H1 (cell line): ENCODE data around the gene PSMD6. TPM values are rescaled to one million over a fixed set of nuclear protein-coding genes. Genes with fewer than 3 reads are reported as not detected.

Experiments used
- CTCF ChIA-PET: fragments of 300-600 bp; sonication (Branson Sonifier 250); formaldehyde crosslinking; loops from one replicate; lab custom pipeline; 2021; ENCODE audit not compliant: partially characterized antibody; lab: Charles Lee
- POLR2A ChIA-PET: fragments of 300-600 bp; sonication (Branson Sonifier 250); formaldehyde crosslinking; loops from one replicate; lab custom pipeline; 2021; ENCODE audit warnings: inconsistent platforms; ENCODE audit not compliant: partially characterized antibody; lab: Charles Lee
- DNase-seq, 2 experiments: peaks; one replicate each; pipeline versions ENCODE4 v3.0.0 to v3.0.0-alpha.2; 2010 to 2022; ENCODE audit warnings: low spot score in 2 of 2, low read depth in 1 of 2, mixed read lengths in 1 of 2
- FAIRE-seq: peaks from 2 replicates; lab custom pipeline; 2011; peaks lifted over from hg19 to GRCh38; lab: Jason Lieb, UNC
- H2AFZ ChIP-seq: 2 replicates; pipeline ENCODE4 v1.8.1; 2012; ENCODE audit warnings: low read length, inconsistent platforms
- H2AK5ac ChIP-seq: 2 replicates; pipeline ENCODE4 v1.6.1; 2013; ENCODE audit warnings: low read depth, low read length
- H2BK120ac ChIP-seq: replicated peaks from 2 replicates; pipeline ENCODE3; 2013; ENCODE audit warnings: low read depth, low read length, inconsistent platforms
- H2BK12ac ChIP-seq: 2 replicates; pipeline ENCODE4 v1.6.1; 2013; ENCODE audit warnings: low read depth, low read length
- H2BK15ac ChIP-seq: 2 replicates; pipeline ENCODE4 v1.6.1; 2013; ENCODE audit warnings: low read length
- H2BK20ac ChIP-seq: 2 replicates; pipeline ENCODE4 v1.6.1; 2013; ENCODE audit warnings: low read length
- H2BK5ac ChIP-seq: 2 replicates; pipeline ENCODE4 v1.6.1; 2013; ENCODE audit warnings: low read depth, low read length
- H3K14ac ChIP-seq: 2 replicates; pipeline ENCODE4 v1.6.1; 2013; ENCODE audit warnings: inconsistent platforms; ENCODE audit not compliant: insufficient read length
- H3K18ac ChIP-seq: 2 replicates; pipeline ENCODE4 v1.6.1; 2013; ENCODE audit warnings: low read length; ENCODE audit errors: extremely low read depth
- H3K23ac ChIP-seq: 2 replicates; pipeline ENCODE4 v1.6.1; 2013; ENCODE audit warnings: inconsistent platforms; ENCODE audit not compliant: insufficient read length
- H3K23me2 ChIP-seq: 2 replicates; pipeline ENCODE4 v1.6.1; 2013; ENCODE audit warnings: low read depth, low read length
- H3K27ac ChIP-seq: 2 replicates; pipeline ENCODE4 v1.6.1; 2011; ENCODE audit warnings: low read depth, low read length, inconsistent platforms
- H3K27me3 ChIP-seq, 4 experiments: replicated peaks in 1 of 4; 1 replicate in 1 of 4; 2 replicates in 3 of 4; pipeline versions ENCODE4 v1.6.1 to v1.8.1; 2011 to 2013; ENCODE audit warnings: low read length in 3 of 4, mild to moderate bottlenecking in 3 of 4, inconsistent platforms in 2 of 4, mixed read lengths in 2 of 4, moderate library complexity in 1 of 4; ENCODE audit not compliant: control insufficient read depth in 3 of 4, insufficient read depth in 3 of 4; ENCODE audit errors: extremely low read depth in 1 of 4
- H3K36me3 ChIP-seq, 4 experiments: 2 replicates each; pipeline versions ENCODE4 v1.6.1 to v1.8.1; 2011 to 2013; ENCODE audit warnings: mild to moderate bottlenecking in 4 of 4, low read length in 3 of 4, moderate library complexity in 2 of 4, control low read depth in 1 of 4, inconsistent platforms in 1 of 4; ENCODE audit not compliant: insufficient read depth in 4 of 4, control insufficient read depth in 2 of 4
- H3K4ac ChIP-seq: replicated peaks from 2 replicates; pipeline ENCODE3; 2013; ENCODE audit warnings: low read length, low read depth, mixed read lengths, inconsistent platforms; ENCODE audit not compliant: insufficient read length
- H3K4me1 ChIP-seq, 4 experiments: replicated peaks in 1 of 4; 1 replicate in 1 of 4; 2 replicates in 3 of 4; pipeline versions ENCODE4 v1.6.1 to v1.8.1; 2011 to 2013; ENCODE audit warnings: low read length in 3 of 4, inconsistent platforms in 2 of 4, mixed read lengths in 1 of 4; ENCODE audit not compliant: insufficient read depth in 4 of 4, control insufficient read depth in 3 of 4
- H3K4me2 ChIP-seq, 2 experiments: 2 replicates each; pipeline versions ENCODE4 v1.6.1 to v1.8.1; 2011 to 2013; ENCODE audit warnings: low read depth in 2 of 2, low read length in 2 of 2, control low read depth in 1 of 2, inconsistent platforms in 1 of 2, mild to moderate bottlenecking in 1 of 2; ENCODE audit not compliant: insufficient read depth in 1 of 2
- H3K4me3 ChIP-seq, 4 experiments: fragments of 200-600, 300-600 bp in 1 of 4; sonication (generic), shearing (Covaris generic), sonication (Bioruptor Twin) in 1 of 4; 2 replicates each; pipeline versions ENCODE4 v1.5.1 to v1.8.1; 2011 to 2016; ENCODE audit warnings: low read length in 4 of 4, low read depth in 3 of 4, control low read depth in 2 of 4, inconsistent platforms in 2 of 4, mild to moderate bottlenecking in 2 of 4, mixed read lengths in 1 of 4, moderate library complexity in 1 of 4; ENCODE audit not compliant: insufficient read depth in 2 of 4; ENCODE audit errors: extremely low read depth in 1 of 4
- H3K56ac ChIP-seq: replicated peaks from 2 replicates; pipeline ENCODE3; 2013; ENCODE audit warnings: low read depth, mild to moderate bottlenecking, mixed read lengths, low read length, inconsistent platforms; ENCODE audit not compliant: insufficient read length
- H3K79me1 ChIP-seq: 2 replicates; pipeline ENCODE4 v1.6.1; 2013; ENCODE audit warnings: low read depth, low read length, control low read depth
- H3K79me2 ChIP-seq, 2 experiments: 2 replicates each; pipeline versions ENCODE4 v1.6.1 to v1.8.1; 2012 to 2013; ENCODE audit warnings: low read length in 2 of 2, mild to moderate bottlenecking in 2 of 2, inconsistent platforms in 1 of 2; ENCODE audit not compliant: insufficient read depth in 2 of 2, control insufficient read depth in 1 of 2
- H3K9ac ChIP-seq, 4 experiments: replicated peaks in 1 of 4; 1 replicate in 1 of 4; 2 replicates in 3 of 4; pipeline versions ENCODE4 v1.6.1 to v1.8.1; 2011 to 2013; ENCODE audit warnings: low read depth in 3 of 4, low read length in 3 of 4, control low read depth in 2 of 4, mild to moderate bottlenecking in 2 of 4, moderate library complexity in 2 of 4, inconsistent platforms in 1 of 4; ENCODE audit errors: extremely low read depth in 1 of 4
- H3K9me3 ChIP-seq, 2 experiments: 2 replicates each; pipeline versions ENCODE4 v1.6.1 to v1.8.1; 2012 to 2013; ENCODE audit warnings: mild to moderate bottlenecking in 2 of 2, moderate library complexity in 2 of 2, control low read depth in 1 of 2, inconsistent platforms in 1 of 2, low read depth in 1 of 2, low read length in 1 of 2, mixed read lengths in 1 of 2; ENCODE audit not compliant: insufficient read depth in 2 of 2
- H4K20me1 ChIP-seq, 2 experiments: replicated peaks in 1 of 2; 2 replicates each; pipeline versions ENCODE3 to v1.8.1; 2011 to 2013; ENCODE audit warnings: inconsistent platforms in 2 of 2, low read length in 2 of 2, mild to moderate bottlenecking in 1 of 2; ENCODE audit not compliant: insufficient read depth in 2 of 2, control insufficient read depth in 1 of 2
- H4K5ac ChIP-seq: 2 replicates; pipeline ENCODE4 v1.6.1; 2013; ENCODE audit warnings: low read length, low read depth, mixed read lengths, inconsistent platforms; ENCODE audit not compliant: insufficient read length
- H4K8ac ChIP-seq: 2 replicates; pipeline ENCODE4 v1.8.0; 2013; ENCODE audit warnings: mild to moderate bottlenecking, moderate library complexity, low read length, inconsistent platforms; ENCODE audit not compliant: insufficient read depth; ENCODE audit errors: extremely low read depth
- H4K91ac ChIP-seq: replicated peaks from 2 replicates; pipeline ENCODE3; 2013; ENCODE audit warnings: low read length, mixed read lengths, inconsistent platforms; ENCODE audit not compliant: insufficient read length
- CTBP2 ChIP-seq: IDR thresholded peaks from 2 replicates; pipeline ENCODE4 v1.7.0; 2011; ENCODE audit warnings: borderline replicate concordance, mild to moderate bottlenecking, moderate library complexity, mixed read lengths, low read length; ENCODE audit not compliant: insufficient read depth, insufficient read length
- HDAC2 ChIP-seq, 2 experiments: fragments of 300-600 bp in 1 of 2; sonication (generic) in 1 of 2; IDR thresholded peaks; 2 replicates each; pipeline ENCODE4 v1.6.1; 2011 to 2012; ENCODE audit warnings: low read depth in 2 of 2, low read length in 2 of 2, mild to moderate bottlenecking in 2 of 2, moderate library complexity in 2 of 2, borderline replicate concordance in 1 of 2, inconsistent platforms in 1 of 2
- KDM5A ChIP-seq: fragments of 200-600 bp; IDR thresholded peaks from 2 replicates; pipeline ENCODE4 v1.7.1; 2012; ENCODE audit warnings: mild to moderate bottlenecking, low read length, inconsistent platforms, mixed read lengths
- PHF8 ChIP-seq: fragments of 200-600 bp; sonication (generic); conservative IDR thresholded peaks from 2 replicates; pipeline ENCODE4 v1.7.1; 2012; ENCODE audit warnings: low read depth, mild to moderate bottlenecking, inconsistent platforms, low read length, moderate library complexity
- TAF1 ChIP-seq: IDR thresholded peaks from 2 replicates; pipeline ENCODE4 v1.6.1; 2011; ENCODE audit warnings: mild to moderate bottlenecking, low read depth, low read length
- ZNF274 ChIP-seq: IDR thresholded peaks from 2 replicates; pipeline ENCODE4 v1.7.0; 2012; ENCODE audit warnings: low read length, borderline replicate concordance; ENCODE audit errors: extremely low read depth
- WGBS, 2 experiments: shearing (Covaris generic) in 1 of 2; methylation state at CpG; one replicate each; pipeline versions ENCODE4 v1.1.6 to v1.1.7; 2013 to 2015; ENCODE audit warnings: low lambda C conversion rate in 2 of 2, mixed read lengths in 2 of 2, inconsistent platforms in 1 of 2, low coverage in 1 of 2, missing lambda C conversion rate in 1 of 2; ENCODE audit not compliant: insufficient replicate concordance in 2 of 2, insufficient coverage in 1 of 2, insufficient read length in 1 of 2; ENCODE audit errors: extremely low coverage in 1 of 2, missing lambda C conversion rate in 1 of 2; 5-methylcytosine and 5-hydroxymethylcytosine counted together
- polyA plus RNA-seq, 7 experiments: library from polyadenylated mRNA; depleted of rRNA in 3 of 7; stranded (reverse) in 5 of 7; unstranded in 2 of 7; fragments of >200 nt in 5 of 7; fragments of 200-250 nt in 2 of 7; gene quantifications; 1 replicate in 5 of 7; 2 replicates in 1 of 7; 4 replicates in 1 of 7; pipeline versions ENCODE4 v1.2.1 to v1.2.3, GENCODE V29; 2011 to 2013; ENCODE audit warnings: missing spikeins in 2 of 7, mixed read lengths in 2 of 7
- total RNA-seq: library from RNA; stranded (reverse); fragmentation: NEBNext Ultra II Directional; extraction: Animal tissue kit (Norgen Biotek cat#: 25700); gene quantifications from 2 replicates; pipeline ENCODE4 v1.2.1, GENCODE V29; 2021
- TF ChIP-seq, protein P1 (sequence below): IDR thresholded peaks from 2 replicates; pipeline ENCODE4 v1.6.1; 2012; ENCODE audit warnings: inconsistent platforms

PSMD6 gene
- total and polyA plus RNA-seq, 2 of the 8 experiments (the other 6 are each of a cell fraction or from before 2014, with no cell fraction given) = 43.7 to 104 TPM

- Histone ChIP-seq H3K9ac (no peak overlapping the region), H2BK5ac (no peak overlapping the region), H2BK120ac (no peak overlapping the region), H3K4ac (no peak overlapping the region), H3K79me1 (no peaks in the 10 kb centered on the region), H3K23me2 (no peaks in the 10 kb centered on the region), H3K36me3 (no peaks in the 10 kb centered on the region), H3K18ac (no peak overlapping the region), H2AFZ (no peak overlapping the region), H2BK15ac (no peak overlapping the region), H4K20me1 (no peaks in the 10 kb centered on the region), H3K4me2 (no peak overlapping the region), H4K5ac (no peak overlapping the region), H3K4me3 (no peak overlapping the region), H2BK12ac (no peak overlapping the region), H3K9me3 (no peaks in the 10 kb centered on the region), H3K23ac (no peak overlapping the region), H2AK5ac (no peak overlapping the region), H4K8ac (no peak overlapping the region), H2BK20ac (no peak overlapping the region), H3K79me2 (no peaks in the 10 kb centered on the region), H3K4me1 (no peaks in the 10 kb centered on the region), H3K56ac (no peak overlapping the region), H3K27ac (no peak overlapping the region), H3K27me3 (no peaks in the 10 kb centered on the region), H3K14ac (no peak overlapping the region), H4K91ac (no peak overlapping the region)
- ChIA-PET POLR2A (no interaction called here), CTCF (no interaction called here)
- no peak for FAIRE-seq
- no peak for DNase-seq
- 93% methylated on average over 7 of the region's 7 CpGs; no CpG with 5 or more reads in 1 of the 2 experiments for WGBS, 2 experiments
- TF ChIP-seq, protein P1, sequence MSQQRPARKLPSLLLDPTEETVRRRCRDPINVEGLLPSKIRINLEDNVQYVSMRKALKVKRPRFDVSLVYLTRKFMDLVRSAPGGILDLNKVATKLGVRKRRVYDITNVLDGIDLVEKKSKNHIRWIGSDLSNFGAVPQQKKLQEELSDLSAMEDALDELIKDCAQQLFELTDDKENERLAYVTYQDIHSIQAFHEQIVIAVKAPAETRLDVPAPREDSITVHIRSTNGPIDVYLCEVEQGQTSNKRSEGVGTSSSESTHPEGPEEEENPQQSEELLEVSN = no peak
- TF ChIP-seq KDM5A (no peak), HDAC2 (IDR thresholded peaks at IDR 0.05; ENCODE audit: borderline replicate concordance in 1 of 2, low read depth in 2 of 2, low read length in 2 of 2) (no peak), PHF8 (no peak), CTBP2 (no peak), ZNF274 (no peak), TAF1 (no peak)
Measured at GRCh38 chr3:64037084-64037483, 13.8 kb upstream of the PSMD6 start.
